Liver (tissue), 3 donors: ENCODE results near the gene SLC8A3.

Experiments used
- CTCF ChIP-seq: fragments of 150-350 bp; IDR thresholded peaks from 2 replicates; pipeline ENCODE4 v1.5.1; 2017; ENCODE audit warnings: improper control_type of control experiment, low read depth, low read length; ENCODE audit not compliant: missing input control
- SP1 ChIP-seq: IDR thresholded peaks from 2 replicates; pipeline ENCODE4 v1.6.1; 2018; ENCODE audit warnings: antibody characterized with exemption, mild to moderate bottlenecking
- TAF1 ChIP-seq: conservative IDR thresholded peaks from 2 replicates; pipeline ENCODE4 v1.6.1; 2016; ENCODE audit warnings: antibody characterized with exemption, mild to moderate bottlenecking
- donor health status: healthy.
- donor health status: healthy.

GRCh38 chr14:70108419-70108818 lies 80.3 kb downstream of the SLC8A3 start:
- TF ChIP-seq CTCF (no peak), SP1 (no peak), TAF1 (no peak)
